NAMALWA (cell line): ENCODE results near the gene GRAMD4.
"Not testable (repeated sequence)": the region's sequence is repeated elsewhere in the genome, so short reads cannot be mapped to it uniquely, and the experiment has no call there.

Experiments used
- DNase-seq: peaks from one replicate; pipeline ENCODE4 v3.0.0-alpha.2; 2015; ENCODE audit warnings: low spot score

GRAMD4 gene

GRCh38 chr22:46619240-46619829, 851 bp upstream of the GRAMD4 start:
- DNase-seq = no peak

GRCh38 chr22:46620588-46621242, 529 bp downstream of the GRAMD4 start:
- no peak for DNase-seq

GRCh38 chr22:46621243-46621930, 1.2 kb downstream of the GRAMD4 start:
- DNase-seq = not testable (repeated sequence)

GRCh38 chr22:46622081-46622521, 1.9 kb downstream of the GRAMD4 start:
- no peak for DNase-seq

GRCh38 chr22:46625113-46625842, 5.1 kb downstream of the GRAMD4 start:
- DNase-seq = no peak

GRCh38 chr22:46625843-46626349, 5.7 kb downstream of the GRAMD4 start:
- DNase-seq = no peak

GRCh38 chr22:46626356-46626755, 6.2 kb downstream of the GRAMD4 start:
- no peak for DNase-seq

GRCh38 chr22:46626911-46627805, 7.0 kb downstream of the GRAMD4 start:
- DNase-seq = no peak

- DNase-seq = no peak
Measured at GRCh38 chr22:46627806-46628482, 7.8 kb downstream of the GRAMD4 start.

GRCh38 chr22:46628756-46629155, 8.6 kb downstream of the GRAMD4 start:
- DNase-seq = no peak

- no peak for DNase-seq
Measured at GRCh38 chr22:46629291-46629690, 9.1 kb downstream of the GRAMD4 start.

- no peak for DNase-seq
Measured at GRCh38 chr22:46631113-46631512, 10.9 kb downstream of the GRAMD4 start.

- no peak for DNase-seq
Measured at GRCh38 chr22:46632646-46633249, 12.6 kb downstream of the GRAMD4 start.

- DNase-seq = no peak
Measured at GRCh38 chr22:46633334-46633890, 13.2 kb downstream of the GRAMD4 start.

- DNase-seq = no peak
Measured at GRCh38 chr22:46634011-46634699, 14.0 kb downstream of the GRAMD4 start.

GRCh38 chr22:46634973-46635685, 14.9 kb downstream of the GRAMD4 start:
- not testable (repeated sequence) for DNase-seq

- DNase-seq = no peak
Measured at GRCh38 chr22:46635756-46636155, 15.6 kb downstream of the GRAMD4 start.

- DNase-seq = no peak
Measured at GRCh38 chr22:46636221-46637002, 16.2 kb downstream of the GRAMD4 start.
